GM10248 (cell line): ENCODE data around the gene ST7.

Experiments
- CTCF ChIA-PET: fragments of 300-600 bp; sonication (Branson Sonifier 250); formaldehyde crosslinking; extraction: SDS; loops from one replicate; lab custom pipeline; 2021; ENCODE audit warnings: antibody characterized with exemption; lab: Yijun Ruan, JAX
- POLR2A ChIA-PET: fragments of 350-650 bp; sonication (Branson Sonifier 250); formaldehyde crosslinking; extraction: SDS; loops from one replicate; lab custom pipeline; 2020; ENCODE audit warnings: antibody characterized with exemption; lab: Yijun Ruan, JAX
- DNase-seq: peaks from one replicate; pipeline ENCODE4 v3.0.0; 2012; ENCODE audit errors: extremely low spot score
- CTCF ChIP-seq: IDR thresholded peaks from 2 replicates; pipeline ENCODE4 v1.5.1; 2012; ENCODE audit warnings: mild to moderate bottlenecking, low read depth; ENCODE audit errors: extremely low read depth, missing control alignments, control extremely low read depth

ST7 gene

GRCh38 chr7:116994611-116995010 is 41.3 kb downstream of the ST7 start:
- ChIA-PET POLR2A (no interaction called here), CTCF (interaction anchor here (1.0 to 8.1 kb wide), 5 partner anchors 7 to 116 kb away, joined by 3 to 98 read pairs (median 5); no protein-coding TSS in a partner anchor)
- DNase-seq: no peak
- TF ChIP-seq CTCF: no peak

GRCh38 chr7:116997972-116998371 is 44.7 kb downstream of the ST7 start:
- ChIA-PET POLR2A (no interaction called here), CTCF (interaction anchor here (1.0 to 8.1 kb wide), 5 partner anchors 11 to 130 kb away, joined by 3 to 98 read pairs (median 3); no protein-coding TSS in a partner anchor)
- no peak for DNase-seq
- TF ChIP-seq CTCF: no peak

GRCh38 chr7:116998567-116999175 is 45.4 kb downstream of the ST7 start:
- ChIA-PET POLR2A (no interaction called here), CTCF (interaction anchor here (1.3 to 8.1 kb wide), 4 partner anchors 11 to 126 kb away, joined by 3 to 98 read pairs (median 38); no protein-coding TSS in a partner anchor)
- TF ChIP-seq CTCF: no peak
- DNase-seq: no peak

GRCh38 chr7:116999311-116999710 is 46.0 kb downstream of the ST7 start:
- ChIA-PET CTCF (interaction anchor here (1.3 to 8.1 kb wide), 4 partner anchors 11 to 126 kb away, joined by 3 to 98 read pairs (median 38); no protein-coding TSS in a partner anchor), POLR2A (no interaction called here)
- no peak for DNase-seq
- no peak for TF ChIP-seq CTCF

- no peak for TF ChIP-seq CTCF
- DNase-seq: no peak
- POLR2A ChIA-PET: no interaction called here
- CTCF ChIA-PET: interaction anchor here (1.1 to 8.1 kb wide), 3 partner anchors 10 to 124 kb away, joined by 3 to 98 read pairs (median 72); no protein-coding TSS in a partner anchor
These were observed 48.0 kb downstream of the ST7 start for GRCh38 chr7:117001283-117001682.

GRCh38 chr7:117004899-117005298 is 51.6 kb downstream of the ST7 start:
- ChIA-PET CTCF (interaction anchor here (7.5 to 10.0 kb wide), 2 partner anchors 18 kb away, joined by 74 to 126 read pairs; no protein-coding TSS in a partner anchor), POLR2A (no interaction called here)
- TF ChIP-seq CTCF: no peak
- no peak for DNase-seq
